H1 (cell line): ENCODE measurements around the gene RAB5A. TPM values are rescaled to one million over a fixed set of nuclear protein-coding genes. Genes with fewer than 3 reads are reported as not detected.

Source experiments
- CTCF ChIA-PET: fragments of 300-600 bp; sonication (Branson Sonifier 250); formaldehyde crosslinking; loops from one replicate; lab custom pipeline; 2021; ENCODE audit not compliant: partially characterized antibody; lab: Charles Lee
- POLR2A ChIA-PET: fragments of 300-600 bp; sonication (Branson Sonifier 250); formaldehyde crosslinking; loops from one replicate; lab custom pipeline; 2021; ENCODE audit warnings: inconsistent platforms; ENCODE audit not compliant: partially characterized antibody; lab: Charles Lee
- DNase-seq, 2 experiments: peaks; one replicate each; pipeline versions ENCODE4 v3.0.0 to v3.0.0-alpha.2; 2010 to 2022; ENCODE audit warnings: low spot score in 2 of 2, low read depth in 1 of 2, mixed read lengths in 1 of 2
- FAIRE-seq: peaks from 2 replicates; lab custom pipeline; 2011; peaks lifted over from hg19 to GRCh38; lab: Jason Lieb, UNC
- H2AFZ ChIP-seq: 2 replicates; pipeline ENCODE4 v1.8.1; 2012; ENCODE audit warnings: low read length, inconsistent platforms
- H2AK5ac ChIP-seq: 2 replicates; pipeline ENCODE4 v1.6.1; 2013; ENCODE audit warnings: low read depth, low read length
- H2BK120ac ChIP-seq: replicated peaks from 2 replicates; pipeline ENCODE3; 2013; ENCODE audit warnings: low read depth, low read length, inconsistent platforms
- H2BK12ac ChIP-seq: 2 replicates; pipeline ENCODE4 v1.6.1; 2013; ENCODE audit warnings: low read depth, low read length
- H2BK15ac ChIP-seq: 2 replicates; pipeline ENCODE4 v1.6.1; 2013; ENCODE audit warnings: low read length
- H2BK20ac ChIP-seq: 2 replicates; pipeline ENCODE4 v1.6.1; 2013; ENCODE audit warnings: low read length
- H2BK5ac ChIP-seq: 2 replicates; pipeline ENCODE4 v1.6.1; 2013; ENCODE audit warnings: low read depth, low read length
- H3K14ac ChIP-seq: 2 replicates; pipeline ENCODE4 v1.6.1; 2013; ENCODE audit warnings: inconsistent platforms; ENCODE audit not compliant: insufficient read length
- H3K18ac ChIP-seq: 2 replicates; pipeline ENCODE4 v1.6.1; 2013; ENCODE audit warnings: low read length; ENCODE audit errors: extremely low read depth
- H3K23ac ChIP-seq: 2 replicates; pipeline ENCODE4 v1.6.1; 2013; ENCODE audit warnings: inconsistent platforms; ENCODE audit not compliant: insufficient read length
- H3K23me2 ChIP-seq: 2 replicates; pipeline ENCODE4 v1.6.1; 2013; ENCODE audit warnings: low read depth, low read length
- H3K27ac ChIP-seq: 2 replicates; pipeline ENCODE4 v1.6.1; 2011; ENCODE audit warnings: low read depth, low read length, inconsistent platforms
- H3K27me3 ChIP-seq, 4 experiments: replicated peaks in 1 of 4; 1 replicate in 1 of 4; 2 replicates in 3 of 4; pipeline versions ENCODE4 v1.6.1 to v1.8.1; 2011 to 2013; ENCODE audit warnings: low read length in 3 of 4, mild to moderate bottlenecking in 3 of 4, inconsistent platforms in 2 of 4, mixed read lengths in 2 of 4, moderate library complexity in 1 of 4; ENCODE audit not compliant: control insufficient read depth in 3 of 4, insufficient read depth in 3 of 4; ENCODE audit errors: extremely low read depth in 1 of 4
- H3K36me3 ChIP-seq, 4 experiments: 2 replicates each; pipeline versions ENCODE4 v1.6.1 to v1.8.1; 2011 to 2013; ENCODE audit warnings: mild to moderate bottlenecking in 4 of 4, low read length in 3 of 4, moderate library complexity in 2 of 4, control low read depth in 1 of 4, inconsistent platforms in 1 of 4; ENCODE audit not compliant: insufficient read depth in 4 of 4, control insufficient read depth in 2 of 4
- H3K4ac ChIP-seq: replicated peaks from 2 replicates; pipeline ENCODE3; 2013; ENCODE audit warnings: low read length, low read depth, mixed read lengths, inconsistent platforms; ENCODE audit not compliant: insufficient read length
- H3K4me1 ChIP-seq, 4 experiments: replicated peaks in 1 of 4; 1 replicate in 1 of 4; 2 replicates in 3 of 4; pipeline versions ENCODE4 v1.6.1 to v1.8.1; 2011 to 2013; ENCODE audit warnings: low read length in 3 of 4, inconsistent platforms in 2 of 4, mixed read lengths in 1 of 4; ENCODE audit not compliant: insufficient read depth in 4 of 4, control insufficient read depth in 3 of 4
- H3K4me2 ChIP-seq, 2 experiments: 2 replicates each; pipeline versions ENCODE4 v1.6.1 to v1.8.1; 2011 to 2013; ENCODE audit warnings: low read depth in 2 of 2, low read length in 2 of 2, control low read depth in 1 of 2, inconsistent platforms in 1 of 2, mild to moderate bottlenecking in 1 of 2; ENCODE audit not compliant: insufficient read depth in 1 of 2
- H3K4me3 ChIP-seq, 4 experiments: fragments of 200-600, 300-600 bp in 1 of 4; sonication (generic), shearing (Covaris generic), sonication (Bioruptor Twin) in 1 of 4; 2 replicates each; pipeline versions ENCODE4 v1.5.1 to v1.8.1; 2011 to 2016; ENCODE audit warnings: low read length in 4 of 4, low read depth in 3 of 4, control low read depth in 2 of 4, inconsistent platforms in 2 of 4, mild to moderate bottlenecking in 2 of 4, mixed read lengths in 1 of 4, moderate library complexity in 1 of 4; ENCODE audit not compliant: insufficient read depth in 2 of 4; ENCODE audit errors: extremely low read depth in 1 of 4
- H3K56ac ChIP-seq: replicated peaks from 2 replicates; pipeline ENCODE3; 2013; ENCODE audit warnings: low read depth, mild to moderate bottlenecking, mixed read lengths, low read length, inconsistent platforms; ENCODE audit not compliant: insufficient read length
- H3K79me1 ChIP-seq: 2 replicates; pipeline ENCODE4 v1.6.1; 2013; ENCODE audit warnings: low read depth, low read length, control low read depth
- H3K79me2 ChIP-seq, 2 experiments: 2 replicates each; pipeline versions ENCODE4 v1.6.1 to v1.8.1; 2012 to 2013; ENCODE audit warnings: low read length in 2 of 2, mild to moderate bottlenecking in 2 of 2, inconsistent platforms in 1 of 2; ENCODE audit not compliant: insufficient read depth in 2 of 2, control insufficient read depth in 1 of 2
- H3K9ac ChIP-seq, 4 experiments: replicated peaks in 1 of 4; 1 replicate in 1 of 4; 2 replicates in 3 of 4; pipeline versions ENCODE4 v1.6.1 to v1.8.1; 2011 to 2013; ENCODE audit warnings: low read depth in 3 of 4, low read length in 3 of 4, control low read depth in 2 of 4, mild to moderate bottlenecking in 2 of 4, moderate library complexity in 2 of 4, inconsistent platforms in 1 of 4; ENCODE audit errors: extremely low read depth in 1 of 4
- H3K9me3 ChIP-seq, 2 experiments: 2 replicates each; pipeline versions ENCODE4 v1.6.1 to v1.8.1; 2012 to 2013; ENCODE audit warnings: mild to moderate bottlenecking in 2 of 2, moderate library complexity in 2 of 2, control low read depth in 1 of 2, inconsistent platforms in 1 of 2, low read depth in 1 of 2, low read length in 1 of 2, mixed read lengths in 1 of 2; ENCODE audit not compliant: insufficient read depth in 2 of 2
- H4K20me1 ChIP-seq, 2 experiments: replicated peaks in 1 of 2; 2 replicates each; pipeline versions ENCODE3 to v1.8.1; 2011 to 2013; ENCODE audit warnings: inconsistent platforms in 2 of 2, low read length in 2 of 2, mild to moderate bottlenecking in 1 of 2; ENCODE audit not compliant: insufficient read depth in 2 of 2, control insufficient read depth in 1 of 2
- H4K5ac ChIP-seq: 2 replicates; pipeline ENCODE4 v1.6.1; 2013; ENCODE audit warnings: low read length, low read depth, mixed read lengths, inconsistent platforms; ENCODE audit not compliant: insufficient read length
- H4K8ac ChIP-seq: 2 replicates; pipeline ENCODE4 v1.8.0; 2013; ENCODE audit warnings: mild to moderate bottlenecking, moderate library complexity, low read length, inconsistent platforms; ENCODE audit not compliant: insufficient read depth; ENCODE audit errors: extremely low read depth
- H4K91ac ChIP-seq: replicated peaks from 2 replicates; pipeline ENCODE3; 2013; ENCODE audit warnings: low read length, mixed read lengths, inconsistent platforms; ENCODE audit not compliant: insufficient read length
- CEBPB ChIP-seq: IDR thresholded peaks from 2 replicates; pipeline ENCODE4 v1.6.1; 2012; ENCODE audit warnings: low read depth, low read length
- CTBP2 ChIP-seq: IDR thresholded peaks from 2 replicates; pipeline ENCODE4 v1.7.0; 2011; ENCODE audit warnings: borderline replicate concordance, mild to moderate bottlenecking, moderate library complexity, mixed read lengths, low read length; ENCODE audit not compliant: insufficient read depth, insufficient read length
- FOSL1 ChIP-seq: IDR thresholded peaks from 2 replicates; pipeline ENCODE4 v1.6.1; 2011; ENCODE audit warnings: mild to moderate bottlenecking, low read depth, low read length, moderate library complexity; ENCODE audit not compliant: insufficient read depth
- KDM4A ChIP-seq: IDR thresholded peaks from one replicate; pipeline ENCODE4 v1.7.1; 2012; ENCODE audit warnings: low read depth, mild to moderate bottlenecking, moderate library complexity, low read length, inconsistent platforms; ENCODE audit not compliant: severe bottlenecking
- NANOG ChIP-seq: IDR thresholded peaks from 2 replicates; pipeline ENCODE4 v1.6.1; 2011; ENCODE audit warnings: low read length, low read depth, mild to moderate bottlenecking, inconsistent platforms; ENCODE audit not compliant: insufficient read depth, poor library complexity, severe bottlenecking
- RNF2 ChIP-seq: fragments of 200-900, 300-1000 bp; sonication (generic); IDR thresholded peaks from 2 replicates; pipeline ENCODE4 v1.7.1; 2016; ENCODE audit warnings: borderline replicate concordance, low read depth, mild to moderate bottlenecking, antibody characterized with exemption, low read length; ENCODE audit not compliant: poor library complexity, severe bottlenecking; ENCODE audit errors: missing control alignments
- SIRT6 ChIP-seq: IDR thresholded peaks from one replicate; pipeline ENCODE4 v1.7.1; 2012; ENCODE audit warnings: low read length, inconsistent platforms
- SIX5 ChIP-seq: IDR thresholded peaks from 2 replicates; pipeline ENCODE4 v1.6.1; 2011; ENCODE audit warnings: mild to moderate bottlenecking, low read depth, low read length
- TAF1 ChIP-seq: IDR thresholded peaks from 2 replicates; pipeline ENCODE4 v1.6.1; 2011; ENCODE audit warnings: mild to moderate bottlenecking, low read depth, low read length
- TCF12 ChIP-seq: IDR thresholded peaks from 2 replicates; pipeline ENCODE4 v1.6.1; 2011; ENCODE audit warnings: low read depth, mild to moderate bottlenecking, low read length
- YY1 ChIP-seq: IDR thresholded peaks from 2 replicates; pipeline ENCODE4 v1.6.1; 2011; ENCODE audit warnings: low read depth, mild to moderate bottlenecking, low read length
- ZNF274 ChIP-seq: IDR thresholded peaks from 2 replicates; pipeline ENCODE4 v1.7.0; 2012; ENCODE audit warnings: low read length, borderline replicate concordance; ENCODE audit errors: extremely low read depth
- WGBS, 2 experiments: shearing (Covaris generic) in 1 of 2; methylation state at CpG; one replicate each; pipeline versions ENCODE4 v1.1.6 to v1.1.7; 2013 to 2015; ENCODE audit warnings: low lambda C conversion rate in 2 of 2, mixed read lengths in 2 of 2, inconsistent platforms in 1 of 2, low coverage in 1 of 2, missing lambda C conversion rate in 1 of 2; ENCODE audit not compliant: insufficient replicate concordance in 2 of 2, insufficient coverage in 1 of 2, insufficient read length in 1 of 2; ENCODE audit errors: extremely low coverage in 1 of 2, missing lambda C conversion rate in 1 of 2; 5-methylcytosine and 5-hydroxymethylcytosine counted together
- polyA plus RNA-seq, 7 experiments: library from polyadenylated mRNA; depleted of rRNA in 3 of 7; stranded (reverse) in 5 of 7; unstranded in 2 of 7; fragments of >200 nt in 5 of 7; fragments of 200-250 nt in 2 of 7; gene quantifications; 1 replicate in 5 of 7; 2 replicates in 1 of 7; 4 replicates in 1 of 7; pipeline versions ENCODE4 v1.2.1 to v1.2.3, GENCODE V29; 2011 to 2013; ENCODE audit warnings: missing spikeins in 2 of 7, mixed read lengths in 2 of 7
- total RNA-seq: library from RNA; stranded (reverse); fragmentation: NEBNext Ultra II Directional; extraction: Animal tissue kit (Norgen Biotek cat#: 25700); gene quantifications from 2 replicates; pipeline ENCODE4 v1.2.1, GENCODE V29; 2021

The RAB5A gene
- total and polyA plus RNA-seq, 2 of the 8 experiments (the other 6 are each of a cell fraction or from before 2014, with no cell fraction given), result 22.4 to 77.7 TPM

GRCh38 chr3:20022954-20023622 lies 76.2 kb downstream of the RAB5A start:
- no peak overlapping the region for H2BK12ac ChIP-seq
- no peak overlapping the region for H3K23ac ChIP-seq
- ChIA-PET POLR2A (no interaction called here), CTCF (interaction anchor here (1.2 kb wide), 1 partner anchor 9 kb away, joined by 4 read pairs; no protein-coding TSS in a partner anchor)
- no peak overlapping the region for H2AK5ac ChIP-seq
- H3K27ac ChIP-seq, result no peak overlapping the region
- no peaks in the 10 kb centered on the region for H3K79me2 ChIP-seq
- no peaks in the 10 kb centered on the region for H3K23me2 ChIP-seq
- no peaks in the 10 kb centered on the region for H3K4me1 ChIP-seq
- DNase-seq, result no peak
- no peak overlapping the region for H3K4ac ChIP-seq
- H3K9ac ChIP-seq, result no peak overlapping the region
- no peak overlapping the region for H4K5ac ChIP-seq
- H2BK120ac ChIP-seq, result no peak overlapping the region
- H3K79me1 ChIP-seq, result no peaks in the 10 kb centered on the region
- H3K56ac ChIP-seq, result no peak overlapping the region
- no peaks in the 10 kb centered on the region for H4K20me1 ChIP-seq
- no peak overlapping the region for H4K8ac ChIP-seq
- no peaks in the 10 kb centered on the region for H3K27me3 ChIP-seq
- H3K14ac ChIP-seq, result no peak overlapping the region
- no peak overlapping the region for H4K91ac ChIP-seq
- H2BK20ac ChIP-seq, result no peak overlapping the region
- H2BK5ac ChIP-seq, result no peak overlapping the region
- no peaks in the 10 kb centered on the region for H3K9me3 ChIP-seq
- no peak overlapping the region for H3K18ac ChIP-seq
- FAIRE-seq, result no peak
- no peak overlapping the region for H3K4me2 ChIP-seq
- no peak overlapping the region for H2BK15ac ChIP-seq
- no peak overlapping the region for H2AFZ ChIP-seq
- no peaks in the 10 kb centered on the region for H3K36me3 ChIP-seq
- 88% methylated on average over 2 of the region's 2 CpGs; no CpG with 5 or more reads in 1 of the 2 experiments for WGBS, 2 experiments
- TF ChIP-seq SIX5, result no peak
- no peak for TF ChIP-seq CTBP2
- TF ChIP-seq NANOG, result no peak
- no peak for TF ChIP-seq RNF2
- TF ChIP-seq FOSL1, result no peak
- no peak for TF ChIP-seq SIRT6
- no peak for TF ChIP-seq ZNF274
- TF ChIP-seq YY1, result no peak
- TF ChIP-seq TCF12, result no peak
- no peak for TF ChIP-seq CEBPB
- TF ChIP-seq KDM4A, result no peak
- no peak for TF ChIP-seq TAF1
- H3K4me3 ChIP-seq, result no peak overlapping the region
